RKO (cell line): ENCODE results near the gene NAA15.
"Not testable (repeated sequence)": the region's sequence is repeated elsewhere in the genome, so short reads cannot be mapped to it uniquely, and the experiment has no call there.

Experiments used
- DNase-seq: peaks from one replicate; pipeline ENCODE4 v3.0.0-alpha.2; 2016; ENCODE audit warnings: low spot score

Gene NAA15

GRCh38 chr4:139451997-139452396, 150.7 kb downstream of the NAA15 start:
- no peak for DNase-seq

- DNase-seq: peak; percentile 87
Observed at GRCh38 chr4:139453041-139453370, 151.7 kb downstream of the NAA15 start.

GRCh38 chr4:139453371-139454110, 152.2 kb downstream of the NAA15 start:
- DNase-seq: peak; percentile 96

GRCh38 chr4:139454111-139455045, 153.1 kb downstream of the NAA15 start, which contains the start of gene RAB33B:
RAB33B (plus strand) TSS chr4:139454121; CDS start chr4:139454196, 75 bp downstream.
- peak; percentile 20 for DNase-seq

- DNase-seq: no peak
Observed at GRCh38 chr4:139455126-139455538, 153.8 kb downstream of the NAA15 start.

- DNase-seq: no peak
Observed at GRCh38 chr4:139457318-139457717, 156.0 kb downstream of the NAA15 start.

GRCh38 chr4:139458543-139458942, 157.2 kb downstream of the NAA15 start:
- DNase-seq: no peak

- DNase-seq: no peak
Observed at GRCh38 chr4:139458999-139459398, 157.7 kb downstream of the NAA15 start.

- DNase-seq: no peak
Observed at GRCh38 chr4:139460565-139460964, 159.3 kb downstream of the NAA15 start.

GRCh38 chr4:139461022-139461628, 159.8 kb downstream of the NAA15 start:
- DNase-seq: no peak

GRCh38 chr4:139464512-139464911, 163.2 kb downstream of the NAA15 start:
- DNase-seq: not testable (repeated sequence)

- no peak for DNase-seq
Observed at GRCh38 chr4:139465922-139466321, 164.6 kb downstream of the NAA15 start.

GRCh38 chr4:139468756-139469155, 167.5 kb downstream of the NAA15 start:
- not testable (repeated sequence) for DNase-seq

GRCh38 chr4:139469216-139469615, 167.9 kb downstream of the NAA15 start:
- no peak for DNase-seq
